Adrenal gland (tissue), 5 donors: ENCODE measurements around the gene ALCAM.

Source experiments
- POLR2A ChIP-seq, 2 donors: fragments of 450-650 bp; IDR thresholded peaks; one replicate each; pipeline ENCODE4 v1.6.1; 2017; ENCODE audit warnings: antibody characterized with exemption in 2 of 2, mild to moderate bottlenecking in 2 of 2, moderate library complexity in 1 of 2
- TF ChIP-seq, protein P1 (sequence below), 6 experiments: fragments of 450-650 bp in 4 of 6; fragments of 200-600 bp in 2 of 6; sonication (generic) in 1 of 6; IDR thresholded peaks; 1 replicate in 5 of 6; 2 replicates in 1 of 6; pipeline versions ENCODE4 v1.5.1 to v1.8.0; 2016 to 2021; ENCODE audit warnings: antibody characterized with exemption in 6 of 6, mild to moderate bottlenecking in 2 of 6, moderate library complexity in 1 of 6
- donor health status: DM: no; HTN: no; CAD: no.

DNA sequence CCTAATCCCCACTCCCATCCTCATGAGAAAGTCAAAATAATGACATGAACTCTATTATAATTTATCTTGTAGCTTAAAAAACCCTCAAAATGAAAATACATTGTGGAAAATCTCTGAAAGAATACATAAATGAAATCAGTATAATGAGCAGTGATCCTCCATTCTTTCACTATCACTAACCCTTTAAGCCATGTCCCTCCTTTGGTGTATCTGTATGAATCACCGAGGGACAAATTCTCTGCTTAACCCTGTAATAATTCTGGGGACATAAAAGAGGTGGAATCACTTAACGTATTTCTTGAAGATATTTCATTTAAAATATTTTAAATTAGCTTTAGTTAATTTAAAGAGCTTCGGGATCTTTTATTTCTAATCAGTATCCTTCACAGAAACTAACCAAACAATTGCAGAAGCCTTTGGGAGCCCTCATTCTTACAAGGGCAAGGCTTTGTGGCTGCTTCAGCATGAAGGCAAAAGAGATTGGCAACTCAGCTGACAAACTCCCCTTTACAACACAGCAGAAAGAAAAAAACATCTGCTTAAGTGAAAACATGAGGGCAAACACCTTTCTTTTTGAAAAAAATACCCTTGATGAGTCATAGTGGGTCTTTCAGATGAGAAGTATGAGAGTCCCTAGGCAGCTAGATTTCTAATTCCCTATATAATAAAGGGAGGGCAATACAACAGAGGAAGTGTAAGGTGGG lies 44.0 kb upstream of the ALCAM start:
- TF ChIP-seq, protein P1, sequence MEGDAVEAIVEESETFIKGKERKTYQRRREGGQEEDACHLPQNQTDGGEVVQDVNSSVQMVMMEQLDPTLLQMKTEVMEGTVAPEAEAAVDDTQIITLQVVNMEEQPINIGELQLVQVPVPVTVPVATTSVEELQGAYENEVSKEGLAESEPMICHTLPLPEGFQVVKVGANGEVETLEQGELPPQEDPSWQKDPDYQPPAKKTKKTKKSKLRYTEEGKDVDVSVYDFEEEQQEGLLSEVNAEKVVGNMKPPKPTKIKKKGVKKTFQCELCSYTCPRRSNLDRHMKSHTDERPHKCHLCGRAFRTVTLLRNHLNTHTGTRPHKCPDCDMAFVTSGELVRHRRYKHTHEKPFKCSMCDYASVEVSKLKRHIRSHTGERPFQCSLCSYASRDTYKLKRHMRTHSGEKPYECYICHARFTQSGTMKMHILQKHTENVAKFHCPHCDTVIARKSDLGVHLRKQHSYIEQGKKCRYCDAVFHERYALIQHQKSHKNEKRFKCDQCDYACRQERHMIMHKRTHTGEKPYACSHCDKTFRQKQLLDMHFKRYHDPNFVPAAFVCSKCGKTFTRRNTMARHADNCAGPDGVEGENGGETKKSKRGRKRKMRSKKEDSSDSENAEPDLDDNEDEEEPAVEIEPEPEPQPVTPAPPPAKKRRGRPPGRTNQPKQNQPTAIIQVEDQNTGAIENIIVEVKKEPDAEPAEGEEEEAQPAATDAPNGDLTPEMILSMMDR (IDR thresholded peaks at IDR 0.05) = no peak
- no peak for TF ChIP-seq POLR2A (IDR thresholded peaks at IDR 0.05)
